ENCODE data around the gene PRRT1.
"Not testable (repeated sequence)": the region's sequence is repeated elsewhere in the genome, so short reads cannot be mapped to it uniquely, and the experiment has no call there.

The PRRT1 gene

GRCh38 chr6:32151863-32152768, at the start of gene PRRT1:
Gene PRRT1 (minus strand): TSS chr6:32151939. CDS start chr6:32151827, 112 bp downstream.
- no peak for DNase-seq (ENCODE audit: low read depth in 3 of 3)

- no peak for DNase-seq (ENCODE audit: low read depth in 3 of 3)
Observed at GRCh38 chr6:32200711-32201475, 49.2 kb upstream of the PRRT1 start.

- DNase-seq (ENCODE audit: low read depth in 3 of 3): no peak
Observed at GRCh38 chr6:32198866-32199265, 47.1 kb upstream of the PRRT1 start.

GRCh38 chr6:32198345-32198696, 46.6 kb upstream of the PRRT1 start:
- no peak for DNase-seq (ENCODE audit: low read depth in 3 of 3)

DNA sequence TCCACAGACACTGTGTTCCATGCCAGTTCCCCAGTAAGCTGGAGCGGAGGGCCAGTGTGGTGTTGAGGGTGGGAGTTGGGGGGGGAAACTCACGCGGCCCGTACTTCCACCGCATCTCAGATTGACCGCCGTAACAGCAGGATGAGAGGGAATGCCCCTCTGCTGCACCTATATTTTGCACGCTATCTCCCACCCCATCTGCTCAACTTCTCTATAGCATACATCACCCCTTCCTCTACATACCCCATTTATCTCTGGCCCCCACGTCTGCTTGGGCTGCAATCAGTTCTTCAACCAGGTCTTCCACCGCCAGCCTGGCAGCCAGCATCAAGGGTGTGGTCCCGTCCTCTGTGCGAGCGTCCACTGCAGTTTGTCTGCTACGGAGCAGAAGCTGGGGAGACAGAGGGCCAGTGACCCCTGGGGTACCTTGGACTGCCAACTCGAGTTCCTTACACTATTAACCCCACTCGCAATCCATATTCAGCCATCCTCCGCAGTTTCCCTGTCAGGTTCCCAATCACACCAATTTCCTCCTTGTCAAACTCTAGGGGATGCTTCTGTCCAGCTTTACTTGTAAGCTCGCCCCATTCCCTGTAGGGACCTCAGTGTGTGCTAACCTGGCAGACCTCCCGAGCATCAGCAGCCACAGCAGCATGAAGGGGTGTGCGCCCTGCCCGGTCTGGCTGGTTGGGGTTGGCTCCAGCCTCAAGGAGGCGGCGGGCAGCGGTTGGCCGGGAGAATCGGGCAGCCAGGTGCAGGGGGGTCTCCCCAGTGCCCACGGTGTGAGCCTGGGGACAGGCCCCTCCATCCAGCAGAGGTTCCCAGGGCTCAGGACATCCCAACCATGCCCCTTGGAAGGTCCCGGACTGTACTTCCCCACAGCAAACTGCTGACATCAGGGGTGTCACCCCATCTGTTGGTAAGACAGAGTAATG, 45.2 kb upstream of the PRRT1 start:
- DNase-seq (ENCODE audit: low read depth in 3 of 3): no peak

DNA sequence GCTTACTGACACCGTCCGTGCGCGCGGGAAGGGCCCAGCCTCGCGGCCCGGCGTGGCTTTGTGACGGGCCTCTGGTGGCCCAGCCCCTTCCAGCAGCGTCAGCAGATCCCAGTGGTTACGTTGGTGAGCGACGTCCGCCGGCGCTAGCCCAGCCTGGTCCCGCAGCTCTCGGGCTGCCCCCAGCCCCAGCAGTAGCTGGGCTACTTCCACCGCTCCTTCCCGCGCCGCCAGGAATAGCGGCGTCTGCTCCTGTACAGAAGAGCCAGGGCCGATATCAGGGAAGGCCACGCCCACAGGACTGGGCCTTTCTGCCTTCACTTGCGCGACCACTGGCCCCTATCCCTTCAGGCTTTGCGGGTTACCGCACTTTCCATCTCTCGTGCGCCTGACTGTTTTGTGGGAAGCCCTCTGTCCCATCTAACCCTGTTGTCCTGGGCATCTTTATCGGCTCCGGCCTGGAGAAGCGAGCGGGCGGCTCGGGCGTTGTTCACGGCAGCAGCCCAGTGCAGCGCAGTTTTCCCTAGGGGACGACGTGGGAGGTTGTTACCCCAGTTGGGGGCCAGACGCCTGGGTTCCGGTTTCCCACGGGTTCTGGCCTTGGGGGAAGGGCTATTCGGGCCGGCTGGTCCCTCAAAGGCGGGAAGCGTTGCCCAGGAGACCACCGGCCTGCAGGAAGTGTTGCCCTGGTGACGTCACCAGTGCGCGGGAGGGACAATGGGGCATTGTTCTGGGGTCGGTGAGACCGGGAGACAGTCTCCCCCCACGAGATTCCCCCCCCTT, 44.4 kb upstream of the PRRT1 start:
- peak in 1 of 3 donors; percentile 61 for DNase-seq (ENCODE audit: low read depth in 3 of 3)

DNA sequence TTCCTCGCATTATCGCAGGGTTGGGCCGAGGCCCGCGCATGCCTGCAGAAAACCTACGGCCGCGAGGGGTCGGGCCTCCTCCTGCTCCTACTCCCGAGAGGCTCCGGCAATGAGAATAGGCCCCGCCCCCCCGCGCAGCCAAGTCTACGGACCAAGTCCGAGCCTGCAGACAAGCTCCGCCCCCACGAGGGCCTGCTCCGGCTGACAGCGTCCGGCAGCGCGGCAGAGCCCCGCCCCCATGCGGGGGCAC, 43.8 kb upstream of the PRRT1 start:
- DNase-seq (ENCODE audit: low read depth in 3 of 3): peak; percentile 100

- no peak for DNase-seq (ENCODE audit: low read depth in 3 of 3)
Observed at GRCh38 chr6:32194825-32195651, 43.3 kb upstream of the PRRT1 start.

DNA sequence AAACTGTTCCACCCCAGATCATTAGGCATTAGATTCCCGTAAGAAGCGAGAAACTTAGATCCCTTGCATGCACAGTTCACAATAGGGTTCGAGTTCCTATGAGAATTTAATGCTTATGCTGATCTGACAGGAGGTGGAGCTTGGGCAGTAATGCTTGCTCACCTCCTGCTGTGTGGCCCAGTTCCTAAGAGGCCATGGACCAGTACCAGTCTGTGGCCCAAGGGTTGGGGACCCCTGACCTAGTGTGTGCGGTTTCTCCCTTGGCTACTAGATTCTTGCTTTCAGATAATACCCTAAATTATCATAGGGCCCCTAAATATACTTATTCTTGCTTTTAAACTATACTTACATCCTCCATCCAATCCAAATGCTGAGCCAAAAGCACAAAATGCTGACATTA, 42.6 kb upstream of the PRRT1 start:
- DNase-seq (ENCODE audit: low read depth in 3 of 3): no peak

DNA sequence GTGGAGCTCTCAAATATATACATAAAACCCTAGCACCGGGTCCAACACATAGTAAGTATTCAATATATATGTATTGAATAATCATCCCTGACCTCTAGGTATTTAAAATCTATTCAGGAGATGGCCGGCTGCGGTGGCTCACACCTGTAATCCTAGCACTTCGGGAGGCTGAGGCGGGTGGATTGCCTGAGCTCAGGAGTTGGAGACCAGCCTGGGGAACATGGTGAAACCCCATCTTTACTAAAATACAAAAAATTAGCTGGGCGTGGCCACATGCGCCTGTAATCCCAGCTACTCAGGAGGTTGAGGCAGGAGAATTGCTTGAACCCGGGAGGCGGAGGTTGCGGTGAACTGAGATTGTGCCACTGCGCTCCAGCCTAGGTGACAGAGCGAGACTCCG, 41.4 kb upstream of the PRRT1 start:
- DNase-seq (ENCODE audit: low read depth in 3 of 3): not testable (repeated sequence)

DNA sequence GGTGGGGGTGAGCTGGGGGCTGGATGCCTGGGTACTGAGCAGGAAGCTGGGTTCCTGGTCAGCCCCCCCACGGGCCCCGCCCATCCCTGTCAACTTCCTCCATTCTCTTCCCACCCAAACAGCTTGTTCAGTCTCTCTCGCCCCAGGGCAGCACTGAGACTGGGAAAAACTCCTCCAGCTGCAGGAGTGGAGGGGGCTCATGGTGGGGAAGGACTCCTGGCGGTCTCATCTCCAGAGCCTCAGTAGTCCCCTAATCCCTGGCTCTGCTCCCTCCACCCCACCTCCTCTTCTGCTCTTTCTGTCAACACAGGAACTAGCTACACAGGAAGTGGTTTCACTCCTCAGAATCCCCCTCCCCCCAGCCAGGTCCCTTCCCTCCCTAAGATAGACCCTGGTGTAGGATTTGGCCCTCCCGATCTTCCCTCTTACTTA, 40.9 kb upstream of the PRRT1 start, which contains the start of gene GPSM3:
Gene GPSM3, minus strand, starts transcription at position 36 of the 432 bp plus-strand sequence. CDS start 130 bp downstream, outside the sequence.
- DNase-seq (ENCODE audit: low read depth in 3 of 3): no peak

- DNase-seq (ENCODE audit: low read depth in 3 of 3): no peak
Observed at GRCh38 chr6:32191696-32192607, 40.2 kb upstream of the PRRT1 start.

DNA sequence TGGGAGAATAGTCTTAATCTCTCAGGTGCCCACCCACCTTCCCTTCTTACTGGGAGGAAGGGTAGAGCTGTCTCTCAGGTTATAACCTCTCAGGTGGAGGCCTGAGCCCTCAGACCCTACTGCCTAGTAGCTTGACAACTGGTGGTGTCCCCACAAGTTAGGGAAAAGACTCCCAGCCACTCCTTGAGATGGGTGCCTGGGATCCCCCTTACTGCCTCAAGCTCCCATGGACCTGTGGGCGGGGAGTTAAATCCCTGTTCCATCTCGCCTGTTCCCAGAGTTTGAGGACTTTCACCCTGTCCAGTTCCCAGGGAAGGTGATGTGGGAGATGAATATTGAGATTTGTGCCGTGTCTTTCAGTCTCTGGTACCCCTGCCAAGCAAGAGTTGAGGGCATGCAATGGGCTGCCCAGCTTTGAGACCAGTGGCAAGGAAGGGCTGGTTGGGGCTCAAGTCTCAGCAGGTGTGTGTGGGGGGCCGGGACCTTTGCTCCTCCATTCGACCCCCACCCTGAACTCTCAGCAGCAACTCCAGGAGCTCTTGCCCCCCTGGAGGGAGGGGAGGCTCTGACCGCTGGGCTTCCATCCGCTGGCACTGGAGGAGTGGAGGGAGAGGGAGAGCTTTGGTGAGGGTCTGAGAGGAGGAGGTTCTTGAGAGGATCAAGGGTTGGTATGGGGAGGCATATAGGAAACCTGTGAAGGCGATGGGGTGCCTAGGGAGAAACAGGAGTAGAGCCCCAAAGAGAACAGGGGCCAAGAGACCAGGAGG, 39.4 kb upstream of the PRRT1 start:
- DNase-seq (ENCODE audit: low read depth in 3 of 3): no peak

DNA sequence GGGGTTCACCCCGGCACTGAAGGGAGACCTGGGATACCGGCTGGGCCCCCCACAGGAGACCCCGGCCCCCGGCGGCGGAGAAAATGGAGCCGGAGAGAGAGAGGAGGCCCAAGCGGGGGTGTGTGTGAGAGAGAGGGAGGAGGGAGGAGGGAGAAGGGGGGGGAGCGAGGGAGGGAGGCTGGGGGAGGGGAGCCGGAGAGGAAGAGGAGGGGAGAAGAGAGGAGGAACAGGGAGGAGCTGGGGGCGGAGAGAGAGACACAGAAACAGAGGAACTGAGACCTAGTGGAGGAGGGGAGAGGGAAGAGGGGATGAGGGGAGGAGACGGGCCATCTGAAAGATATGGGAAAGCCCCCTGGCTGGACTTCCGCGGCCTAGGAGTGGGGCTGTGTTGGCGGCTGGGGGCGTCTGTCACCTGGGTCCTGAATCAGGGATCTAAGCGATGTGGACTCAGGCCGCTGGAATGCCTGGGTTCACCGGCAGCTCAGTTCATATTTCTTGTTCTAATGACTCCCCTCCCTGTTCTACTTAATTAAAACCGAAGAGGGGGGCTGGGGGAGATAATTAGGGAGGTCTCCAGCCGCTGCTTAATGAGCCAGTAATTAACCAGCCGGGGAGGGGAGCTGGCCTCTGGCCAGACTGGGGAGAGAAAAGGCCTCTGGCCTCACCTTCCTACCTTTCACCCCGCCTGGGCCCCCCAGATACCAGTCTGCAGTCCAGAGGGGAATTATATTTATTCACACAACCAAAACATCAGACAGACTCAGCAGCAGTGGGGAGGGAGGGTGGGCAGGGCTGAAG, 38.5 kb upstream of the PRRT1 start, which contains the start of gene PBX2:
Gene PBX2, minus strand, starts transcription at position 149 of the 798 bp plus-strand sequence. CDS start 287 bp downstream, outside the sequence.
- peak; percentile 63 to 86 (median 67) for DNase-seq (ENCODE audit: low read depth in 3 of 3)

DNA sequence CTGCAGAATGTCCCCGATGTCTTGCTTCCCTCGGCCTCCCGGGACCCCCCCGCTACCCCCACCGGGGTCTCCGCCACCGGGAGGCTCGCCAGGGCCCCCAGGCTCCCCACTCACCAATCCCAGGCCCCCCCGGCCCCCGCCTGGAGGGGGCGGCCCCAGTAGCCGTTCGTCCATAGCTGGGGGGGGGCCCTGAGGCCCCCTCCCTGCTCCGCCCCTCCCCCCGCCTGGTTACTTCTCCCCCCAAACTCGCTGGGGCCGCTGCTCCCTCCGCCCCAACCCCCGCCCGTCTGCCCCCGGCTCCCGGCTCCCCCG, 38.0 kb upstream of the PRRT1 start:
- DNase-seq (ENCODE audit: low read depth in 3 of 3): no peak

GRCh38 chr6:32189069-32189741, 37.5 kb upstream of the PRRT1 start:
- no peak for DNase-seq (ENCODE audit: low read depth in 3 of 3)
